ENCODE data around the gene PAPPA2. TPM values are rescaled to one million over a fixed set of nuclear protein-coding genes. Genes with fewer than 3 reads are reported as not detected.

PAPPA2 gene
- total and polyA plus RNA-seq, 7 donors = 0.05 to 1.1 (median 0.06) TPM; not detected in 2

DNA sequence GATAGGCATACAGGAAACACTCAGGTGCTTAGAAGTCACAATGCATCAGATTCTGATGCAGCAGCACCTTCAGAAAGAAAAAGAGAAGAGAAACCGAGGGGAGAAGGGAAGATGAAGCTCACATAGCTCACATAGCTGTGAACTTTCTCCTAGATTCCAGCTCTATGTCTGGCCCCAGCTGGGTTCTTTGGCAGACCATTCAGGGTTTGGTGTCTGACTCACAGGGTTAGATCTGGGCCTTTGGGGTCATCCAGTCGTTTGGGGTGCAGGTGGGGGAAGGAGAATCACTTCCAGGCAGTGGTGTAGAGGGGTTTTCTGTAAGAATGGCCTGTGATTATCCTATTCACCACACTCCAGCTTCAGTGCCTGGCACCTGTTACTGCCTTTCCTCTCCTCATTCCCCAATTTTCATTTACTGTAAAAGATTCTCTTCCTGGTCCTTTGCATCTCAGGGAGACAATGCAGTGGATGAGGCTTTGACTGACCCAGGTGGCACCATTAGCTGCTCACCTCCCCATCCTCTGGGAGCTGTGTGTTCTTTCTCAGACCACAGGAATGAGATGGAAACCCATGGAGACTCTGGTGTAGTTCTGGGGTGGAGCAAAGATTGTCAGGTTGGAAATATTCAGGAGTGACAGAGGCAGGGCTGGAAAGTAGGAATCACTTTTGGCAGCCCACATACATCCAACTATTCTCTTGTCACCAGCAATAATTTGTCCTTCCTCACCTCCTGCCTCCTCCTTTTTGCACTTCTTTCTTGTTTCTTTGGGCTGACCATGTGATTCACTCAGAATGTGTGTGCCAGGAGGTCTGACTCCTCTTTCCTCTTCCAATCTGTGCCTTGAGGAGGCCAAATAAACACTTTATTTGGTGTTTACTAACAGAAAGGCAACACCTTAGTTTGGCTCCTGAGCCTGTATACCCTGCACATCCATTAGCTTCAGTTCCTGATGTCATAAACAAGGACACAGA, 103.3 kb downstream of the PAPPA2 start:
- Histone ChIP-seq H3K9me3 (no peaks in the 10 kb centered on the region), H3K27ac (no peak overlapping the region), H3K4me1 (no peaks in the 10 kb centered on the region), H3K27me3 (ENCODE audit: insufficient read depth in 3 of 3, low read length in 2 of 3) (no peaks in the 10 kb centered on the region), H3K4me3 (no peak overlapping the region), H3K36me3 (ENCODE audit: insufficient read depth in 1 of 2, low read depth in 1 of 2) (no peaks in the 10 kb centered on the region)
- peak in 1 of 2 donors; percentile 20 for DNase-seq
- 9 to 12% (median 12%) methylated on average over 2 of the region's 2 CpGs for WGBS, 3 donors
- TF ChIP-seq, protein P1, sequence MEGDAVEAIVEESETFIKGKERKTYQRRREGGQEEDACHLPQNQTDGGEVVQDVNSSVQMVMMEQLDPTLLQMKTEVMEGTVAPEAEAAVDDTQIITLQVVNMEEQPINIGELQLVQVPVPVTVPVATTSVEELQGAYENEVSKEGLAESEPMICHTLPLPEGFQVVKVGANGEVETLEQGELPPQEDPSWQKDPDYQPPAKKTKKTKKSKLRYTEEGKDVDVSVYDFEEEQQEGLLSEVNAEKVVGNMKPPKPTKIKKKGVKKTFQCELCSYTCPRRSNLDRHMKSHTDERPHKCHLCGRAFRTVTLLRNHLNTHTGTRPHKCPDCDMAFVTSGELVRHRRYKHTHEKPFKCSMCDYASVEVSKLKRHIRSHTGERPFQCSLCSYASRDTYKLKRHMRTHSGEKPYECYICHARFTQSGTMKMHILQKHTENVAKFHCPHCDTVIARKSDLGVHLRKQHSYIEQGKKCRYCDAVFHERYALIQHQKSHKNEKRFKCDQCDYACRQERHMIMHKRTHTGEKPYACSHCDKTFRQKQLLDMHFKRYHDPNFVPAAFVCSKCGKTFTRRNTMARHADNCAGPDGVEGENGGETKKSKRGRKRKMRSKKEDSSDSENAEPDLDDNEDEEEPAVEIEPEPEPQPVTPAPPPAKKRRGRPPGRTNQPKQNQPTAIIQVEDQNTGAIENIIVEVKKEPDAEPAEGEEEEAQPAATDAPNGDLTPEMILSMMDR (IDR thresholded peaks at IDR 0.05) = no peak
- intact Hi-C loops (cut with DNase I) = loop anchor here in 1 of 2 donors (10.0 kb wide), 1 partner anchor 179 kb away; no protein-coding TSS in a partner anchor
- ATAC-seq = peak in 2 of 4 donors; percentile 36 to 61

DNA sequence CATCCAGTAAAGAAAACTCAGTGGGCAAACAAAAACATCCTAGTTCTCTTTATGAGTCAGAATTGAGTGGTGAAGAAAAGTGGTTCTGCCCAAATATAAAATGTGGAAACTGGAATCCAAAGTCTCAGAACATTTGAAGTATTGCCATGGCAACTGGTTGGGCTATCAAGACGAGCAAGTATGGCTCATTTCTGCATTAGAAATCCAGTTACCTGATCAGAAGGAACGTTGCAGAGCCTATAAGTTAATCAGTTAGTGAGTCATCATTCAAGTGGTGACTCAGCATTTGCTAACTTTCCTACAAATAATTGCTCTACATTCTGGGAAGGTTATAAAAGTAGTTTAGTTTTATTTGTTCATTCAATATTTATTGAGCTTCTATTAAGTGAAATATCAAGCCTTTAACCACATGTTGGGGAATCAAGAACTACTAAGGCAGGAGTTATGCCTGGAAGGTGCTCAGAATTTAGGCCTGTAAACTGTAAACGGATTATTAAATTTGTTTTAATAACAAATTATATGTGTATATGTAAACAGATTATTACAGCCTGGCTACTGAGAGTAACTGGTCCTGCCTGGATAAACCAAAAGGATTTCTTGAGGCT, 104.3 kb downstream of the PAPPA2 start:
- TF ChIP-seq, protein P1 (IDR thresholded peaks at IDR 0.05) = no peak
- Histone ChIP-seq H3K9me3 (no peaks in the 10 kb centered on the region), H3K27ac (no peak overlapping the region), H3K36me3 (ENCODE audit: insufficient read depth in 1 of 2, low read depth in 1 of 2) (no peaks in the 10 kb centered on the region), H3K27me3 (ENCODE audit: insufficient read depth in 3 of 3, low read length in 2 of 3) (no peaks in the 10 kb centered on the region), H3K4me3 (no peak overlapping the region), H3K4me1 (no peaks in the 10 kb centered on the region)
- no peak for ATAC-seq
- 35 to 59% (median 47%) methylated on average over 3 of the region's 3 CpGs for WGBS, 3 donors
- intact Hi-C loops (cut with DNase I) = loop anchor here in 1 of 2 donors (10.0 kb wide), 1 partner anchor 178 kb away; no protein-coding TSS in a partner anchor
- no peak for DNase-seq

DNA sequence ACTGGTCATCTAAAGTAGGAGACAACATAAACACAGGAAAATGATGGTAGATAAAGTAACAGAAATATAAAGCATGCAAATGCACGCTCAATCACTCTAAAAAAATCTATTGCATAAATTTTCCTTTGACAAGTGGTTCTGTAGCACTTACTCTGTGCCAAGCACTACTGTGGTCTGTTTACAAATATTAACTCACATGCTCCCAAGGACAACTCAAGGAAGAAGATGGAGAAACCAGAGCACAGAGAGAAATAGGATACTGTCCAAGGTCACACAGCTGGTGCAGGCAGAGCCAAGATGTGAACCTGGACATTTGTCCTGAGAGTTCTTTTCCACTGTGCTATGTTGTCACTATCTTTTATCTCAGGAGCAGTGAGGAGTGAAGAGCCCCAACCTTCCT, 105.2 kb downstream of the PAPPA2 start:
- Histone ChIP-seq H3K27me3 (ENCODE audit: insufficient read depth in 3 of 3, low read length in 2 of 3) (no peaks in the 10 kb centered on the region), H3K36me3 (ENCODE audit: insufficient read depth in 1 of 2, low read depth in 1 of 2) (no peaks in the 10 kb centered on the region), H3K4me1 (no peaks in the 10 kb centered on the region), H3K27ac (no peak overlapping the region), H3K4me3 (no peak overlapping the region), H3K9me3 (no peaks in the 10 kb centered on the region)
- ATAC-seq (no peak), DNase-seq (no peak)
- intact Hi-C loops (cut with DNase I) = loop anchor here in 1 of 2 donors (10.0 kb wide), 1 partner anchor 177 kb away; no protein-coding TSS in a partner anchor
- 70 to 93% (median 85%) methylated on average over 1 of the region's 1 CpG for WGBS, 3 donors
- TF ChIP-seq, protein P1 (IDR thresholded peaks at IDR 0.05) = no peak

DNA sequence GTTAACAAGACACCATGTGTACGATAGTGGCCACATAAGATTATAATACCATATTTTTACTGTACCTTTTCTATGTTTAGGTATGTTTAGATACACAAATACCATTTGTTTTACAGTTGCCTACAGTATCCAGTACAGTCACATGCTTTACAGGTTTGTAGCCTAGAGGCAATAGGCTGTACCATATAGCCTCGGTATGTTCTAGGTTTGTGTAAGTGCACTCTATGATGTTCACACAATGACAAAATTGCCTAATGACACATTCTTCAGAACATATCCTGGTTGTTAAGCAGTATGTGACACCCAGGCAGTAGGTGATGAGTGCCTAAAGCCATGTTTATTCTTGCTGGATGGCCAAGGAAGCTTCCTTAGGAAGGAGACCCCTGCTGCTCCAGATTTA, 111.8 kb downstream of the PAPPA2 start:
- TF ChIP-seq, protein P1 (IDR thresholded peaks at IDR 0.05) = no peak
- Histone ChIP-seq H3K4me1 (no peaks in the 10 kb centered on the region), H3K36me3 (ENCODE audit: insufficient read depth in 1 of 2, low read depth in 1 of 2) (no peaks in the 10 kb centered on the region), H3K9me3 (no peaks in the 10 kb centered on the region), H3K4me3 (no peak overlapping the region), H3K27ac (no peak overlapping the region), H3K27me3 (ENCODE audit: insufficient read depth in 3 of 3, low read length in 2 of 3) (no peaks in the 10 kb centered on the region)
- intact Hi-C loops (cut with DNase I) = no loop called here
- ATAC-seq = no peak
- DNase-seq = no peak
- WGBS, 3 donors = 89 to 99% (median 91%) methylated on average over 2 of the region's 2 CpGs
